HG03457 (cell line): ENCODE results near the gene DNAH5.
"Not testable (repeated sequence)": the region's sequence is repeated elsewhere in the genome, so short reads cannot be mapped to it uniquely, and the experiment has no call there.

ENCODE experiments used
- ATAC-seq: cut with Tn5 transposase; IDR thresholded peaks from one replicate; pipeline ENCODE4 v1.9.1; 2021; ENCODE audit warnings: moderate number of reproducible peaks; ENCODE audit not compliant: unreplicated experiment

DNAH5 gene

DNA sequence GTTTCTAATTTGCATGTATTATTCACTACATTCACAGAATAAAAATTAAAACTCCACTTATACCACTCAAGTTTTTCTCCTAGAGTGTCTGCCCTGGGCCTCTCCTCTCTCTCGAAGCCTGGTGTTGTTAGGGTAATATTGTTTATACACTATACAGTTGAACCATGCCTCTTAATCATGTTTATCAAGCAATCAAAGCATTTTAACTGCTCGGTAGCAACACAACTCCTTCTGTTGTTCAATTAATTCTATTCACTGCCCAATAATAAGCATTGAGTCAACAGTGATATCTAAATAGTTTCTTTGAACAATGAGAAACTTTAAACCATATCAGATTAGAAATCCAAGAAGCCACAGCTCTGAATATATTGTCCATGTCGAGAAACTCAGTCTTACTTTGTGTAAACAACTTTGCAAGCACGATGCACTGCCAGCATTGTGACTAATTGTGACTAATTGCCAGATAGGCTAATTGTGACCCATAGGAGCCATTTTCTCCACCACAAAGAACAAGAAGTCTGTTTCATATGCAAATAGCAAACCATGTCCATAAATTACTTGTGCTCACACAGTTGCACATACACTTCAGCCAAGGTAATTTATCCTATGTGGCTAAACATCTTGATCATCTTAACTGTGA, at the start of gene DNAH5:
DNAH5 (minus strand) TSS at position 129 of the 640 bp plus-strand sequence. CDS start 250 bp downstream, outside the sequence.
- ATAC-seq, result no peak

DNA sequence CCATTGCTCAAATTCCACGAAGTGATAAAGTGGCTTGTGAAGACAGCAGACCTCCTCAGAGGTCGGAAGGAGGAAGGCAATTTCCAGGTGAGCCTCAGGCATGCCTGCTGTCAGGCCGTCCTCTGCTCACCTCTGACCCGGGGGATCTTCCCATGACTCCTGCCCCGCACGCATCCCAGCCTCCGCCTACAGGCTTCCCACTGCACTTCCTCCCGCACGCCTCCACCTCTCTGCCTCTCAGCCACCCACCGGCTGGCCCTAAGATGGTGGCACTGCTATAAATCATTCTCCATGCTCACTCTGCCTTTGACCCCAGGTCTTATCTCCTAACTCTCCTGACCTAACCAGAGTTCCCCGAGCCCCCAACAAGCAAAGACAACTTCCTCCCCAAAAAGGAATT, 49.4 kb upstream of the DNAH5 start:
- no peak for ATAC-seq

GRCh38 chr5:13992795-13993194, 48.3 kb upstream of the DNAH5 start:
- no peak for ATAC-seq

- no peak for ATAC-seq
Observed at GRCh38 chr5:13991365-13991764, 46.9 kb upstream of the DNAH5 start.

DNA sequence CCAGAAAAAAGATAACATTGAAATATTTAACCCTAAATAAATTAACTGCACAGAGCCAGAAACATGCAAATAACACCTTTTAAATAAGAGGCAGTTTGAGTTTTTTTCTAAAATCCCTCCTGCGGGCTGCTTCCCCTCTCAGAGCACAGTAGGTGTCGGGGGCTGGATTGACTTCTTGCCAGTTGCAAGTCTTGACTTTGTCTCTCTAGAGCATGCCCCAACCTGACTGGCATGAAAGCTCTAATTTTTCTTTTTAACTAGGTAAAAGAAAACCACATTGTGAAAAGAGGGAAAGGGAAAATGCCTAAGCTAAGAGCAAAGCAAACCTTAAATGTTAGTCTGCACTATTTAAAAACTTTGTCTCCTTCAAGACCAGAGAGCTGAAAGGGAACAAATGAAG, 46.4 kb upstream of the DNAH5 start:
- ATAC-seq, result no peak

GRCh38 chr5:13989832-13990231, 45.3 kb upstream of the DNAH5 start:
- no peak for ATAC-seq

GRCh38 chr5:13987843-13988464, 43.5 kb upstream of the DNAH5 start:
- ATAC-seq, result no peak

DNA sequence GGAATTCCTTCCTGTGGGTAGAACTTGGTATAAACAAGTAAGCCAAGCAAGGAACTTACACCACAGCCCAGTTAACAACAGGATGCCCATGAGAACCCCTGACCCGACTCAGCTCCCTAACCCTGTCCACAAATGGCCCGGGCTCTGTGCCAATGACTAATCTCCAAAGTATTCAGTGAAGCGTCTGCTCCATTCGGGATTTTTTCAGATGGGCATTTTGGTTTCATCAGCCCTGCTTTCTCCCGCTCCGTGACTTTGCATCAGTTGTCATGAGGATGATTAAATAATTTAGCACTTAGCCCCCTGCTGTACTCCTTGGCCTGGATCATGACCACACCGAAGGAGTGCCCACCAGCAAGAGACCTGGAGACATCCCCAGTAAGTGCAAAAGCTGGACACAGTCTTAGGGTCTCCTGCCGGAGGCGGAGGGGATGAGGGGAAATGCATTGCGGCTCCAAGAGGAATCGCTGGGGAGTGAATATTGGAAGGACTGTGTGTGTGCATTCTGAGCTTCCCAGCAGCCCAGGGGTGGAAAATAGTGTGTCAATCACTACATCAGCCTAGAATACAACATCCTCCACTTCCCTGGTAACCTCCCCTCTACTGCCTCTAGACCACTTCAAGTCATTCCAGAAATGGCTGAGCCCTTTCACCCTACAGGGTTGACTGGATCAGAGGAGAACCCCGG, 41.4 kb upstream of the DNAH5 start:
- no peak for ATAC-seq

- ATAC-seq, result not testable (repeated sequence)
Observed at GRCh38 chr5:13984888-13985287, 40.4 kb upstream of the DNAH5 start.

DNA sequence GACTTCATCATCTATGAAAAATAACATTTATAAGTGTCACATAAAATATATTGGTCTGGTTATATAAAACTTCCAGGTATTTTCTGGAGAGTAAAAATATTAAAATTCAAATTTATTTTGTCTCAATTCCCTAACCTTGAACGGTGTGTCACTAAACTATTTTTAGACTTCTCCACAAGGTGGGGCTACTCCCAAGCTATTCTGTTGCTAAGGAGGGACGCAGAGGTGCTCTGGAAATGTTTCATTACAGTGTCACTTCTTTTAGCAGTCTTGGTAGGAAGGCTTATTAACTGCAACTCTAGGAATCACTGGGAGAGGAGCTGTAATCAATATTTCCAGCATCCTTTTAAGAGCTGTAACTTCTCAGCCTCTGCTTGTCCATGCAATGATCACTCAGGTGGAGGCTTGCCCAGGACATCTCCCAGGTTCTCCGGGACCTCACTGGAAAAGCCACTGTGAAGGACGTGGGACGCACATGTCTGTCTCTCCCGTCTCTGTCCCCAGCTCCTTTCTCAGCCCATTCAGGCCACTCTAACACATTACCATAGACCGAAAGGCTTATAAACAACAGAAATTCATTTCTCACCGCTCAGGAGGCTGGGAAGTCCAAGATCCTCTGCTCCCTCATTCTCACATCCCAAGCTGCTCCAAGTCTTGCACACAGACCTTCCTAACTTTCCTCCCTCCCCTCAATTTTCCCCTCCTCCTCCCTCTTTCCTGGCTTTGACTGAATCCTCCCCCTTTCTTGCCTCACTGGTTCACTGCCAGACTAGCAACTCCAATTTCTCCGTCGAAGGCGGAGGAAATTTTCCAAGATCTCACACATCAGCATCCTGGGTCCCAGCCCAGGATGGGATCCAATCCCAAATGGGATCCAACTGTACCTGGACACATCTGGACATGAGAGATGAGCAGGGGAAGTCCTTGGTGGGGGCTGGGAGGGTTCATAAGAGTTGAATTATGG, 32.7 kb upstream of the DNAH5 start:
- no peak for ATAC-seq

DNA sequence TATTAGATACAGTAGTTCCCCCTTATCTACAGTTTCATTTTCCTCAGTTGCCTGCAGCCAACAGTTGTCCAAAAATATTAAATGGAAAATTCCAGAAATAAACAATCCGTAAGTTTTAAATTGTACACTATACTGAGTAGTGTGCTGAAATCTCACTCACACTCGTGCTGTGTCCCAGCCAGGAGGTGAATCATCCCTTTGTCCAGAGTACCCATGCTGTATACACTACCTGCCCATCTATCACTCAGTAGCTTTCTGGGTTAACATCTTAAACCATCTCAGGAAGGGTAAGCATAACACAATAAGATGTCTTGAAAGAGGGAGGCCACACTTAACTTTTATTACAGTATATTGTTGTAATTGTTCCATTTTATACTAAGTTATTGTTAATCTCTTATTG, 31.7 kb upstream of the DNAH5 start:
- no peak for ATAC-seq

GRCh38 chr5:13975246-13975645, 30.8 kb upstream of the DNAH5 start:
- no peak for ATAC-seq

DNA sequence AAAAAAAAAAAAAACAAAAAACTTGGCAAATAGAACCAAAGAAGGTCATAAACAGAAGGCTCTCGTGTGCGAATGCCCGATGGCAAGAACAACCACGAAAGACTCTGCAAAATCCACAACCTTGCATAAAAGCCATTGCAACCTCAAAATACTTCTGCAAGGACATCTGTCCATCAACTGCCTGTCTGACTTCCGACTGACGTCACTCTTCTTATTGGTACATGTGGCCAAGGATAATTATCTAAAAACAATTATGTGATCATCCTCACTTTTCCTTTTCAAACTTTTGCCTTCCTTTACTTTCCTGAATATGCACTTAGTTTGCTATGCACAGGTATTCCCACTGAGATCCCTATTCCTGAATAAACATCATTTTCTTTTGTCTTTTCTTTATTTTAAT, 29.2 kb upstream of the DNAH5 start:
- no peak for ATAC-seq

DNA sequence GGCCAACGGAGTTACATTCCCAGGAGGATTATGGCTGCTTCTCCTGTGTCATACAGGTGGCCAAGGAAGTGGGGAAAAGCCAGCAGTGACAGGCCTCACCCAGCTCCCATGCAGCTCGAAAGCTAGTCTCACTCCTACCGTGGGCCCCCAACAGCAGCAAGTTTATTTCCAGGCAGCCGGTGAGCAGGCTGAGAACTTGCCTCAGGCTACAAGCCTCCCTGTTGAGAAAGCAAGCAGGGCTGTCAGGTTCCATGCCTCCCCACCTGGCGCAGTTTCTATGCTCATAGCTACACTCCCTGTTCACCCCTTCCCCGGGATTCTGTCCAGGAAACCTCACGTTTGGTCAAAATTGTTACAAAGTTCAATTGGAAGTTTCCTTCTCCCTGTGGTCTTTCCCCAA, 27.5 kb upstream of the DNAH5 start:
- no peak for ATAC-seq

DNA sequence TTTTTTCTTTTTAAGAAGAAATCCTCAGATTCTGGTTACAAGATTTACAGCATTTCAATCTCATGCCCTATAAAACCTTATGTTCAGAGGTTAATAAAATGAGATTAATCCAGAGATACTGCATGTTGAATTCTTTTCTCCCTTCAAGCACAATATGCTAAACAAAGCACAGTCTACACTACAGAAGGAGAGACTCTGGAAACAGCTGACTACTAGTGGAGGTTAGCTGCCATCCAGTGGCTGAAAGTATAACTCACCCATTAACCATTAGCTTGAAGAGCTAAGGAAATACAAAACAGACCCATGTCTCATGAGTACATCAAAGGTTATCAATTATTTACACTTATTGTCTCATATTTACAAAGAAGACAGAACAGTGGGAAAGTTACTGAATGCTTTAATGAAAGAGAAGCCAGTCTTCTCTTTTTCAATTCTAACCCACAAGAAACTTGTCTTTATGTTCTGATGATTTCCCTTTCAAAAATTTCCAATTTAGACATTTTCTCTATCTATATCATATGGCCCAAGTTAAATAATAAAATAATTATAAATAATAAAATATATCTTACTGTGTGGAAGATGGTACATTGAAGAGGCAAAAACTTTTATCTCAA, 12.7 kb upstream of the DNAH5 start:
- ATAC-seq, result peak; percentile 85

GRCh38 chr5:13956471-13956870, 12.0 kb upstream of the DNAH5 start:
- ATAC-seq, result no peak

- no peak for ATAC-seq
Observed at GRCh38 chr5:13955896-13956295, 11.4 kb upstream of the DNAH5 start.

DNA sequence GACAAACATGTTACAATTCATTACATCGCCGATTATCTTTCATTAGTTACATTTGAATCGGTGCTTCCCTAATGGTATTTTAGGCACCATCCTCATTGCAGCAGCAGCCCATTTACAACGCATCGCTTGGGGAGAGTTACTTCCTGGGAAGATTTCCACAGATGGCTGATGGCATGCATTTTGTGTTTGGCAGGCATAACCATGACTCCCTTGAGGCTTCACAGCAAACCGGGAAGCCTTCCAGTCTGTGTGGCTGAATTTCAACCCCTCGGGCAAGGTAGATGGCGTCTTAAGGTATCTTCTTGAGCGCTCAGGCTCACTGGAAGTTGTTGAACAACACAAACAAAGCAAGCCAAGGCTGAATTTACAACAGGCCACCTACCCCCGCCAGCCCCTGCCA, 1.6 kb upstream of the DNAH5 start:
- no peak for ATAC-seq

GRCh38 chr5:13945271-13945670, 783 bp upstream of the DNAH5 start:
- ATAC-seq, result no peak

DNA sequence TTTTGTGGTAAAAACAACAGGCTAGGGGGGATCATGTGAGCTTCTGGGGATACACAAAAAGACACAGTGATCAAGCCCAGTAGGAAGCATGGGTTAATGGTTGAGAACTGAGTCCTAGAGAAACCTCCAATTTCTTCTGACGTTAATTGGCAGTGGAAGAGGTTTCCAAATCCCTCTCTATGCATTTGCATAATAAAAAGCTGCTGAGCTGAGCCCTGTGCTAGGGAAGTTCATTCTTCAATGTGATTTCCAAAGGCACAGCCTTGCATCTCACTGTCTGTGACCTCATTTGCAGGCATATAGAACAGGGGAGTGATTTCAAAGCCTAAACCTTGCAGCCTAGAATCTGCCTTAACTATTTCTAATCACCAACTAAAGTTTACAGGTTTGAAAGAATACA, 812 bp downstream of the DNAH5 start:
- ATAC-seq, result no peak

GRCh38 chr5:13941468-13941867, 3.0 kb downstream of the DNAH5 start:
- no peak for ATAC-seq
